Kidney epithelial cell (primary cell): Measurements from ENCODE around the gene TSC22D4. TPM values are rescaled to one million over a fixed set of nuclear protein-coding genes. Genes with fewer than 3 reads are reported as not detected.
"Not testable (repeated sequence)": the region's sequence is repeated elsewhere in the genome, so short reads cannot be mapped to it uniquely, and the experiment has no call there.

Experiments used
- DNase-seq: peaks from one replicate; pipeline ENCODE4 v3.0.0-alpha.2; 2010; ENCODE audit warnings: low read depth
- H3K27me3 ChIP-seq: 2 replicates; pipeline ENCODE4 v1.6.0; 2011; ENCODE audit warnings: low read length; ENCODE audit not compliant: control insufficient read depth, insufficient read depth
- H3K36me3 ChIP-seq: 2 replicates; pipeline ENCODE4 v1.5.1; 2011; ENCODE audit warnings: low read length; ENCODE audit not compliant: control insufficient read depth, insufficient read depth
- H3K4me3 ChIP-seq: 2 replicates; pipeline ENCODE4 v1.5.1; 2011; ENCODE audit warnings: low read depth, mild to moderate bottlenecking, control low read depth, low read length
- CTCF ChIP-seq: IDR thresholded peaks from 2 replicates; pipeline ENCODE4 v1.5.1; 2011; ENCODE audit warnings: mild to moderate bottlenecking, moderate library complexity, low read length, control low read depth, inconsistent platforms; ENCODE audit not compliant: insufficient read depth, poor library complexity, severe bottlenecking
- total RNA-seq: library from RNA; depleted of rRNA; stranded (reverse); fragments of >200 nt; gene quantifications from 2 replicates; pipeline ENCODE4 v1.2.3, GENCODE V29; 2015

Gene TSC22D4
- total RNA-seq, 1 donor from 2014 or later: 41.6 TPM

GRCh38 chr7:100443096-100443840 is 35.7 kb downstream of the TSC22D4 start:
- no peak for DNase-seq
- no peaks in the 10 kb centered on the region for H3K36me3 ChIP-seq
- no peak overlapping the region for H3K4me3 ChIP-seq
- TF ChIP-seq CTCF: no peak
- no peaks in the 10 kb centered on the region for H3K27me3 ChIP-seq

- no peak for DNase-seq
- H3K36me3 ChIP-seq: no peaks in the 10 kb centered on the region
Observed at GRCh38 chr7:100441641-100442535, 37.1 kb downstream of the TSC22D4 start.

DNA sequence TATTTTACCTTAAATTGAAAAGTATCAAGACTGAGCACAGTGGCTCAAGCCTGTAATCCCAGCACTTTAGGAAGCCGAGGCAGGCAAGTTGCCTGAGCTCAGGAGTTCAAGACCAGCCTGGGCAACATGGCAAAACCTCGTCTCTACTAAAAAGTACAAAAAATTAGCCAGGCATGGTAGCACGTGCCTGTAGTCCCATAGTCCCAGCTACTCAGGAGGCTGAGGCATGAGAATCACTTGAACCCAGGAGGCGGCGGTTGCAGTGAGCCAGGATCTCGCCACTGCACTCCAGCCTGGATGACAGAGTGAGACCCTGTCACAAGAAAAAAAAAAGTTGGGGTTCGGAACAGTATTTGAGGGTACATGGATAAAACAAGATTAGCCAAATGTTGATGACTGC is 39.8 kb downstream of the TSC22D4 start:
- not testable (repeated sequence) for H3K36me3 ChIP-seq, H3K4me3 ChIP-seq, DNase-seq, H3K27me3 ChIP-seq

More at GRCh38 chr7:100441641-100442535, 37.1 kb downstream of the TSC22D4 start:
- no peak for TF ChIP-seq CTCF
- H3K27me3 ChIP-seq: no peaks in the 10 kb centered on the region
- H3K4me3 ChIP-seq: no peak overlapping the region

GRCh38 chr7:100438731-100439130 is 40.3 kb downstream of the TSC22D4 start:
- not testable (repeated sequence) for DNase-seq, H3K4me3 ChIP-seq, H3K27me3 ChIP-seq, H3K36me3 ChIP-seq

DNA sequence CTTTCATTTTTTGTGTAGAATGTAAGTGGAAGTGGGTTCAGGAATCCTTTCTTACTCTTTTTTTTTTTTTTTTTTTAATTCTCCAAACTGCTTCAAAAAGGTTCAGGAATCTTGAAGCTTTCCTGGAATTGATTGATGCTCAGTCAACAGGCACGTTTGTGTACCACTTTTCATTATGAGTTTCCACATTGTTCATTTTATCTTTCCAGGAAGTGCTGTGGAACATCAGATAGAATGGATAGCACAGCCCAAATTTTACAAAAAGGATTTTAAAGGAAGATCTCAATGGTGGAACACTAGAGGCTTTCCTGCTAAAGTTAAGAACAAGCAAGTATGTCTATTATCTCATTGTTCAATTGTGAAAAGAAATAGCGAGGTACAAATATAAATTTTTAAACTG is 40.8 kb downstream of the TSC22D4 start:
- no peak for DNase-seq
- no peak for TF ChIP-seq CTCF
- Histone ChIP-seq H3K36me3 (no peaks in the 10 kb centered on the region), H3K27me3 (no peaks in the 10 kb centered on the region), H3K4me3 (no peak overlapping the region)

DNA sequence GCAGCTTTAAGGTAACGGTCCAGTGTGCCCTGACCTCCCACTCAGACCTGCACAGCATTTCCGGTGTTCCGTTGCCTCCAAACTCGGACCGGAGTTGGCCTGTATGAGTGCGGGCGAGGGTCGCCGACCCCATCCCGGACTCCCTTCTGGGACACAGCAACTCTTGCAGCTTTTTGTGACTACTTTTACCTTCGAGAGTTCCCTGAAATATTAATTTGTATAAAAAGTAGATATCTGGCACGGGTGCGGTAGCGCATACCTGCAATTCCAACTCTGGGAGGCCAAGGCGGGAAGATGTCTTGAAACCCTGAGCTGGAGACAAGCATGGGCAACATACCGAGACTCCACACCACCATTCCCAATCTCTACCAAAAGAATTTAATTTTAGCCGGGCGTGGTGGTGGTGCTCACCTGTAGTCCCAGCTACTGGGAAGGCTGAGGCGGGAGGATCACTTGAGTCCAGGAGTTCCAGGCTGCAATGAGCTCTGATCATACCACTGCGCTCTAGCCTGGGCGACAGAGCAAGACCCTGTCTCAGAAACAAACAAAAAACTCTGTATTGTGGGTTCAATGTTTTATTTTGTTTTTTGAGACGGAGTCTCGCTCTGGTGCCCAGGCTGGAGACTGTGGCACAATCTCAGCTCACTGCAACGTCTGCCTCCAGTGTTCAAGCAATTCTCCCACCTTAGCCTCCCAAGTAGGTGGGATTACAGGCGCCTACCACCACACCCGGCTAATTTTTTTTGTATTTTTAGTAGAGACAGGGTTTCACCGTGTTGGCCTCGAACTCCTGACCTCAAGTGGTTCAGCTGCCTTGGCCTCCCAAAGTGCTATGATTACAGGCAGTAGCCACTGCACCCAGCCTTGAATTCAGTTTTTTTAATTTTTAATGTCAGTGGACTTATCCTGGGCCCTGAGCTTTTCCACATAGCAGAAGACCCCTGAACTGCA is 41.6 kb downstream of the TSC22D4 start:
- Histone ChIP-seq H3K36me3 (peaks cover 2% of the 10 kb centered on the region), H3K4me3 (no peak overlapping the region), H3K27me3 (no peaks in the 10 kb centered on the region)
- no peak for TF ChIP-seq CTCF
- DNase-seq: no peak
